Adrenal gland (tissue), 12 donors: ENCODE data around the gene IBA57. TPM values are rescaled to one million over a fixed set of nuclear protein-coding genes. Genes with fewer than 3 reads are reported as not detected.

Experiments used
- DNase-seq, 7 donors: peaks; one replicate each; pipeline ENCODE4 v3.0.0-alpha.2; 2019 to 2020
- H3K27ac ChIP-seq, 5 donors: fragments of 200-600 bp; sonication (generic) in 4 of 5; 1 replicate in 3 of 5; 2 replicates in 2 of 5; pipeline versions ENCODE4 v1.5.1 to v1.8.0; 2016 to 2020; ENCODE audit warnings: mild to moderate bottlenecking in 1 of 5
- H3K27me3 ChIP-seq: fragments of 200-600 bp; 2 replicates; pipeline ENCODE4 v1.8.0; 2021
- H3K36me3 ChIP-seq, 2 donors: fragments of 200-600 bp; replicated peaks in 1 of 2; 1 replicate in 1 of 2; 2 replicates in 1 of 2; pipeline versions ENCODE4 v1.5.1 to v1.8.0; 2018 to 2022
- H3K4me1 ChIP-seq, 2 donors: fragments of 200-600 bp; replicated peaks in 1 of 2; 1 replicate in 1 of 2; 2 replicates in 1 of 2; pipeline versions ENCODE4 v1.5.1 to v1.8.0; 2018 to 2021
- H3K4me3 ChIP-seq, 4 donors: fragments of 200-600 bp; sonication (generic) in 3 of 4; one replicate each; pipeline ENCODE4 v1.5.1; 2016 to 2018
- H3K9me3 ChIP-seq, 3 donors: fragments of 200-600 bp; sonication (generic) in 1 of 3; replicated peaks in 1 of 3; 1 replicate in 2 of 3; 2 replicates in 1 of 3; pipeline versions ENCODE4 v1.5.1 to v1.8.0; 2016 to 2021
- CTCF ChIP-seq, 6 experiments: fragments of 450-650 bp in 4 of 6; fragments of 200-600 bp in 2 of 6; sonication (generic) in 1 of 6; IDR thresholded peaks; 1 replicate in 5 of 6; 2 replicates in 1 of 6; pipeline versions ENCODE4 v1.5.1 to v1.8.0; 2016 to 2021; ENCODE audit warnings: antibody characterized with exemption in 6 of 6, mild to moderate bottlenecking in 2 of 6, moderate library complexity in 1 of 6
- POLR2A ChIP-seq, 2 donors: fragments of 450-650 bp; IDR thresholded peaks; one replicate each; pipeline ENCODE4 v1.6.1; 2017; ENCODE audit warnings: antibody characterized with exemption in 2 of 2, mild to moderate bottlenecking in 2 of 2, moderate library complexity in 1 of 2
- WGBS, 4 donors: extraction: QIAGEN DNeasy Blood & Tissue Kit in 2 of 4; methylation state at CpG; one replicate each; pipeline versions ENCODE4 v1.1.5 to v1.1.7; 2013 to 2017; 5-methylcytosine and 5-hydroxymethylcytosine counted together
- intact Hi-C, 2 donors: fragments of 100-400 bp; cut with DNase I; formaldehyde crosslinking; loops; one replicate each; pipeline versions ENCODE4 v1.14.1 to v1.15.0; 2022 to 2023
- polyA plus RNA-seq, 3 donors: library from polyadenylated mRNA; stranded (reverse); fragments of 200-250 nt in 2 of 3; fragments of 350-450 nt in 1 of 3; fragmentation: Illumina TruSeq in 1 of 3; extraction: RNeasy Lipid Tissue Mini Kit (QIAGEN cat#74804) in 1 of 3; gene quantifications; one replicate each; pipeline ENCODE4 v1.2.3, GENCODE V29; 2013 to 2014
- total RNA-seq, 9 donors: library from RNA; depleted of rRNA in 4 of 9; stranded (reverse); fragments of >200 nt in 4 of 9; fragments of 120-200 nt in 1 of 9; fragmentation: NEBNext Ultra II Directional in 1 of 9; extraction: Animal tissue kit (Norgen Biotek cat#: 25700) in 1 of 9; gene quantifications; one replicate each; pipeline versions ENCODE4 v1.1.0 to v1.2.4, GENCODE V29; 2013 to 2023
- donor health status: healthy with polysubstance abuse.
- donor health status: Bipolar disorder and iron deficiency.
- donor health status: DM: yes; HTN: yes; CAD: no.
- donor health status: DM: no; HTN: no; CAD: no.
- donor health status: DM: no; HTN: no; CAD: no.
- donor health status: DM: yes; HTN: yes; CAD: no.

IBA57 gene
- total and polyA plus RNA-seq, 12 donors = 1.4 to 40.6 (median 13.0) TPM

DNA sequence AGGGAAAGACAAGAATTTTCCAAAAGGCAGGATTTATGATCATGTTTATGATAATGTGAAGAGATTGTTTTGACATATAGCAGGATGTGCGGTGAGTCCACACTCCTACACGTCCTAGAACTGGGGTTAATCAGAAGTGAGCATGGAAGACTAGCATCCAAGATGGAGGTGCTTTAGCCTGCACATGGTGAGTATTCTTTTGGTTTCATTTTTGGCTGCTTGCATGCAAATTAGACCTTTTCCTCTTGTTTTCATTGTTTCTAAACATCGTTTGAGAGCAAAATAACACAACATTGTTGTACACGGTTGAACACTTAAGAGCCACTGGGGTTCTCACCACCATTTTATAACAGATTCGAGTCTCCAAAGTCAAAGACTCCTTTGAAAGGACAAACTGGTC lies 40.4 kb upstream of the IBA57 start:
- DNase-seq = no peak
- TF ChIP-seq CTCF (IDR thresholded peaks at IDR 0.05) = no peak
- no peak for TF ChIP-seq POLR2A (IDR thresholded peaks at IDR 0.05)
- intact Hi-C loops = no loop called here
- Histone ChIP-seq H3K9me3 (no peaks in the 10 kb centered on the region), H3K27ac (no peak overlapping the region), H3K4me1 (no peaks in the 10 kb centered on the region), H3K4me3 (no peak overlapping the region), H3K36me3 (no peaks in the 10 kb centered on the region), H3K27me3 (no peaks in the 10 kb centered on the region)
- WGBS, 4 donors = 71 to 80% (median 76%) methylated on average over 5 of the region's 5 CpGs

DNA sequence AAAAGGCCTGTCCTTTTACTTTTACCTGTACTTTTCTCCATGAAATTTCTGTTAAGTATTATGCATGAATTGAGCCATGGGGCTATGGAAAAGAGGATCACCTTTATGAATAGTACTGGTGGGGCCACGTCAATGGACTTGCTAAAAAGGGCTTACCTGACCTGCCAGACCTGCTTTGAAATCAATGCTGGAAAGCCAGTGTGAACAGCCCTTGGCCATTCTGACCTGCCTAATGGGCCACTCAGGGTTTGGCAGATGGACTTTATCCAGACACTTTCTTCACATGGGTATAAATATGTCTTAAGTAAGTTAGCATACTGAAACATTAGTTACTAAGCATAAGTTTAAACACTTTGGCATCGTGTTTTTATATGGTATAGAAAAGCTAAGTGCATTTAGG lies 33.8 kb upstream of the IBA57 start:
- no peaks in the 10 kb centered on the region for H3K27me3 ChIP-seq
- no peak overlapping the region for H3K4me3 ChIP-seq
- DNase-seq = no peak
- no peaks in the 10 kb centered on the region for H3K9me3 ChIP-seq
- TF ChIP-seq POLR2A (IDR thresholded peaks at IDR 0.05) = no peak
- 77 to 93% (median 84%) methylated on average over 2 of the region's 2 CpGs for WGBS, 4 donors
- intact Hi-C loops = loop anchor here in 1 of 2 donors (5.0 kb wide), 1 partner anchor 386 kb away; no protein-coding TSS in a partner anchor
- no peak overlapping the region for H3K27ac ChIP-seq
- H3K4me1 ChIP-seq = peaks cover 0 to 8% of the 10 kb centered on the region in 2 donors
- H3K36me3 ChIP-seq = no peaks in the 10 kb centered on the region

DNA sequence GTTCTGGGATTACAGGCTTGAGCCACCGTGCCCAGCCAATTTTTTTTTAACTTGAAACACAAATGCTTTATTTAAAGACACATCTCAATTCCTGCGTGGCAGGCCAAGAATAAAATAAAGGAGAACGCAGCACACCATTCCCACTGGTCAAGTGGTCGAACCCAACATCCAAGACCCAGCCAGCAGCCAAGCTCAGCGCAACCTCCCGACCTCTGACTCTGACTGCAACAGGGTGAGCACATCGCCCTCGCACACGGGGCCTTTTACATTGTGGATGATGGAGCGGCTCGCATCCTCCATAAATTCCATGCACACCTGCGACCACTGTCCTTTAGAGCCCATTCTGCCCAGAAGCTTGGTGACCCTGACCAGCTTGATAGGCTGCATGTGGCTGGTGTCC lies 31.0 kb upstream of the IBA57 start:
- no peak for DNase-seq
- H3K9me3 ChIP-seq = no peaks in the 10 kb centered on the region
- intact Hi-C loops = loop anchor here in 1 of 2 donors (5.0 kb wide), 1 partner anchor 383 kb away; no protein-coding TSS in a partner anchor
- H3K4me3 ChIP-seq = no peak overlapping the region
- H3K36me3 ChIP-seq = no peaks in the 10 kb centered on the region
- WGBS, 4 donors = 79 to 87% (median 83%) methylated on average over 4 to 12 of the region's 12 CpGs
- no peak for TF ChIP-seq POLR2A (IDR thresholded peaks at IDR 0.05)
- no peak for TF ChIP-seq CTCF (IDR thresholded peaks at IDR 0.05)
- peaks cover 5 to 8% of the 10 kb centered on the region in 2 donors for H3K4me1 ChIP-seq
- H3K27me3 ChIP-seq = no peaks in the 10 kb centered on the region
- no peak overlapping the region for H3K27ac ChIP-seq

DNA sequence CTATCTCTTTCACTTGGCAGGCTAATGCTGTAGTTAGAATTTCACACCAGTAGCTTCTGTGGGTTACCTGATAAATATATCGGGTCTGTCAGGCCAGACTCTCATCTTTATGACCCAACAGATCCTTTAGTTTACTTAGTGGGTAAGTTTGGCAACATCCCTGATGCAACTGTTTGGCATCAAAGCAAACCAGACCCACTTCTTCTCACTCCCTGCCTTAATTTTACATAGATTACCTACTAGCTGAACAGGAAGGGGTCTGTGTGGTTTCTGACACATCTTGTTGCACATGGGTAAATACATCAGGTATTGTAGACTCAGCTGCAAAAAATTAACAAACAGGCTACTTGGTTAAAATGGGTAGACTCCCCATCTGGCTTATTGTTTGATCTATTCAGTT lies 28.7 kb upstream of the IBA57 start:
- 45 to 60% (median 52%) methylated on average over 1 of the region's 1 CpG for WGBS, 4 donors
- TF ChIP-seq CTCF (IDR thresholded peaks at IDR 0.05) (no peak), POLR2A (IDR thresholded peaks at IDR 0.05) (no peak)
- Histone ChIP-seq H3K4me1 (peaks cover 13 to 15% of the 10 kb centered on the region in 2 donors), H3K27ac (no peak overlapping the region), H3K4me3 (no peak overlapping the region), H3K9me3 (no peaks in the 10 kb centered on the region), H3K36me3 (no peaks in the 10 kb centered on the region), H3K27me3 (no peaks in the 10 kb centered on the region)
- no peak for DNase-seq
- intact Hi-C loops = no loop called here

GRCh38 chr1:228139406-228139930 lies 26.1 kb upstream of the IBA57 start:
- DNase-seq = no peak
- H3K27me3 ChIP-seq = no peaks in the 10 kb centered on the region
- WGBS, 4 donors = 23 to 25% (median 23%) methylated on average over 24 to 30 of the region's 30 CpGs
- peak overlapping the region in 2 of 4 donors; percentile 8 to 87 for H3K4me3 ChIP-seq
- peaks cover 15 to 33% of the 10 kb centered on the region in 2 donors for H3K4me1 ChIP-seq
- H3K9me3 ChIP-seq = no peaks in the 10 kb centered on the region
- H3K36me3 ChIP-seq = peaks cover 0 to 4% of the 10 kb centered on the region in 2 donors
- H3K27ac ChIP-seq = peak overlapping the region; percentile 72 to 99 (median 98)
- no peak for TF ChIP-seq POLR2A (IDR thresholded peaks at IDR 0.05)
- intact Hi-C loops = no loop called here
